Measurements from ENCODE around the gene GPR85.

- TF ChIP-seq CTCF (conservative IDR thresholded peaks at IDR 0.05; ENCODE audit: low read depth, low read length) = no peak
- no peak for TF ChIP-seq CHD1 (IDR thresholded peaks at IDR 0.05; ENCODE audit: low read depth, low read length)
- no peak for TF ChIP-seq NFE2L2 (IDR thresholded peaks at IDR 0.05; ENCODE audit: low read depth, low read length)
- no peak for TF ChIP-seq POLR2A (IDR thresholded peaks at IDR 0.05; ENCODE audit: low read depth, low read length)
- TF ChIP-seq RCOR1 (IDR thresholded peaks at IDR 0.05; ENCODE audit: insufficient replicate concordance, low read length) = no peak
- no peak for TF ChIP-seq MXI1 (IDR thresholded peaks at IDR 0.05; ENCODE audit: borderline replicate concordance, low read depth, low read length)
- no peak for TF ChIP-seq MAZ (IDR thresholded peaks at IDR 0.05; ENCODE audit: borderline replicate concordance, low read depth, low read length)
- TF ChIP-seq SMC3 (IDR thresholded peaks at IDR 0.05; ENCODE audit: low read depth, low read length) = no peak
- TF ChIP-seq RFX5 (IDR thresholded peaks at IDR 0.05; ENCODE audit: low read depth, low read length) = no peak
- no peak for TF ChIP-seq USF2 (IDR thresholded peaks at IDR 0.05; ENCODE audit: low read depth, low read length)
- no peak for TF ChIP-seq RAD21 (IDR thresholded peaks at IDR 0.05; ENCODE audit: low read length)
- no peak for TF ChIP-seq CEBPB (IDR thresholded peaks at IDR 0.05; ENCODE audit: low read depth, low read length)
These were observed 26.5 kb downstream of the GPR85 start for GRCh38 chr7:113060100-113060499.

Data from IMR-90 (cell line).